Pancreas (tissue), 10 donors: ENCODE results near the gene DYNC1I1. TPM values are rescaled to one million over a fixed set of nuclear protein-coding genes. Genes with fewer than 3 reads are reported as not detected.

Source experiments
- ATAC-seq, 4 donors: fragments of 200-7000 bp; cut with Tn5 transposase; one replicate each; pipeline versions ENCODE4 v1.8.0 to v1.9.1; 2020; ENCODE audit warnings: mild to moderate bottlenecking in 4 of 4, moderate library complexity in 4 of 4
- DNase-seq, 6 donors: peaks; one replicate each; pipeline ENCODE4 v3.0.0-alpha.2; 2020
- FAIRE-seq: peaks from 2 replicates; lab custom pipeline; 2012; peaks lifted over from hg19 to GRCh38; lab: Jason Lieb, UNC
- H3K27ac ChIP-seq, 4 donors: fragments of 200-600 bp; sonication (generic); 1 replicate in 3 of 4; 2 replicates in 1 of 4; pipeline versions ENCODE4 v1.5.0 to v1.8.0; 2020
- H3K27me3 ChIP-seq, 4 donors: fragments of 200-600 bp; one replicate each; pipeline ENCODE4 v1.8.0; 2021
- H3K36me3 ChIP-seq, 3 donors: fragments of 200-600 bp; sonication (generic) in 1 of 3; one replicate each; pipeline versions ENCODE4 v1.5.0 to v1.8.0; 2020 to 2021
- H3K4me1 ChIP-seq, 3 donors: fragments of 200-600 bp; one replicate each; pipeline ENCODE4 v1.8.0; 2021
- H3K4me3 ChIP-seq, 4 donors: fragments of 200-600 bp; sonication (generic) in 2 of 4; one replicate each; pipeline versions ENCODE4 v1.5.0 to v1.8.0; 2020 to 2021
- H3K9me3 ChIP-seq, 4 donors: fragments of 200-600 bp; one replicate each; pipeline ENCODE4 v1.8.0; 2021
- WGBS, 2 donors: extraction: QIAGEN DNeasy Blood & Tissue Kit; methylation state at CpG; one replicate each; pipeline ENCODE4 v1.1.7; 2013; 5-methylcytosine and 5-hydroxymethylcytosine counted together
- intact Hi-C, 3 donors: fragments of 100-400 bp; cut with DNase I; formaldehyde crosslinking; loops; one replicate each; pipeline versions ENCODE4 v1.11.1 to v1.14.2; 2022
- polyA plus RNA-seq, 2 donors: library from polyadenylated mRNA; stranded (reverse); fragments of 200-250 nt; gene quantifications; one replicate each; pipeline ENCODE4 v1.2.3, GENCODE V29; 2013
- total RNA-seq, 6 donors: library from RNA; stranded (reverse); fragmentation: NEBNext Ultra II Directional in 4 of 6; extraction: Animal tissue kit (Norgen Biotek cat#: 25700) in 4 of 6; gene quantifications; one replicate each; pipeline versions ENCODE4 v1.2.1 to v1.2.4, GENCODE V29; 2021 to 2023
- TF ChIP-seq, protein P1 (sequence below), 4 donors: fragments of 200-600 bp; sonication (generic) in 3 of 4; IDR thresholded peaks; one replicate each; pipeline versions ENCODE4 v1.5.0 to v1.8.0; 2021; ENCODE audit warnings: antibody characterized with exemption in 4 of 4
- donor health status: healthy with polysubstance abuse.
- donor health status: DM: no; HTN: no; CAD: no; lungs with moderate emphysema.
- donor health status: DM: no; HTN: no; CAD: no.
- donor health status: control.
- donor health status: control.
- donor health status: Bipolar disorder and iron deficiency.
- donor health status: DM: yes; HTN: yes; CAD: no.
- donor health status: DM: no; HTN: no; CAD: no.
- donor health status: DM: no; HTN: no; CAD: no.
- donor health status: DM: yes; HTN: yes; CAD: no.

Gene DYNC1I1
- total and polyA plus RNA-seq, 8 donors, result 0.71 to 5.5 (median 1.3) TPM

DNA sequence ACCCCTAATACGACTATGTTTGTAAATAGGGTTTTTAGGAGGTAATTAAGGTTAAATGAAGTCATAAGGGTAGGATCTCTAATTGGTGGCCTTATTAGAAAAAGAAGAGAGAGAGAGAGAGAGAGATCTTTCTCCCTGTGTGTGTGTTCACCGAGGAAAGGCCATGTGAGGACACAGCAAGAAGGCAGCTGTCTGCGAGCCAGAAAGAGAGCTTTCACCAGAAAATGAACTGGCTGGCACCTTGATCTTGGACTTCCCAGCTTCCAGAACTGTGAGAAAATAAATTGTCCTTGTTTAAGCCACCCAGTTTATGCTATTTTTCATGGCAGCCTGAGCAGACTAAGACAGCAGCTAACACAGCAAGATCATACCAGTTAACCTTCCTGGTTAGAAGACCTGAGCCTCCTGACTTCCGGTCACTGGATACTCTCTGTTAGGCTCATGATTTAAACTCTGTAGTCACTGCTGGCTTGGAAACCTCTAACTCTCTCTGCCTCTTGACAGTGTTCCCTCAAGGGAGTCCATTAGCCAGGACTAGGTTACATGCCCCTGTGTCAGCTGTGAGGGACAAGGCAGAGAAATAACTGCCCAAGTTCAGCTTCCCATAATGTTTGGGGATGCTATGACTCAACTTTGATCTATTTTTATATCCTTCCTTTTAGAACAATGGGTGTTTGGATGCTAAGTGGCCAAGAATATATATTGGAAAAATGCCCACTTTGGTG, 102.3 kb downstream of the DYNC1I1 start:
- no peak overlapping the region for H3K27ac ChIP-seq
- TF ChIP-seq, protein P1, sequence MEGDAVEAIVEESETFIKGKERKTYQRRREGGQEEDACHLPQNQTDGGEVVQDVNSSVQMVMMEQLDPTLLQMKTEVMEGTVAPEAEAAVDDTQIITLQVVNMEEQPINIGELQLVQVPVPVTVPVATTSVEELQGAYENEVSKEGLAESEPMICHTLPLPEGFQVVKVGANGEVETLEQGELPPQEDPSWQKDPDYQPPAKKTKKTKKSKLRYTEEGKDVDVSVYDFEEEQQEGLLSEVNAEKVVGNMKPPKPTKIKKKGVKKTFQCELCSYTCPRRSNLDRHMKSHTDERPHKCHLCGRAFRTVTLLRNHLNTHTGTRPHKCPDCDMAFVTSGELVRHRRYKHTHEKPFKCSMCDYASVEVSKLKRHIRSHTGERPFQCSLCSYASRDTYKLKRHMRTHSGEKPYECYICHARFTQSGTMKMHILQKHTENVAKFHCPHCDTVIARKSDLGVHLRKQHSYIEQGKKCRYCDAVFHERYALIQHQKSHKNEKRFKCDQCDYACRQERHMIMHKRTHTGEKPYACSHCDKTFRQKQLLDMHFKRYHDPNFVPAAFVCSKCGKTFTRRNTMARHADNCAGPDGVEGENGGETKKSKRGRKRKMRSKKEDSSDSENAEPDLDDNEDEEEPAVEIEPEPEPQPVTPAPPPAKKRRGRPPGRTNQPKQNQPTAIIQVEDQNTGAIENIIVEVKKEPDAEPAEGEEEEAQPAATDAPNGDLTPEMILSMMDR (IDR thresholded peaks at IDR 0.05), result no peak
- no peak for DNase-seq
- intact Hi-C loops, result loop anchor here in 2 of 3 donors (5.0 to 10.0 kb wide), 2 partner anchors 150 to 152 kb away; no protein-coding TSS in a partner anchor
- 74 to 81% methylated on average over 4 of the region's 4 CpGs for WGBS, 2 donors
- no peaks in the 10 kb centered on the region for H3K36me3 ChIP-seq
- FAIRE-seq, result no peak
- H3K4me1 ChIP-seq, result no peaks in the 10 kb centered on the region
- no peak for ATAC-seq
- no peaks in the 10 kb centered on the region for H3K9me3 ChIP-seq
- no peak overlapping the region for H3K4me3 ChIP-seq
- no peaks in the 10 kb centered on the region for H3K27me3 ChIP-seq

DNA sequence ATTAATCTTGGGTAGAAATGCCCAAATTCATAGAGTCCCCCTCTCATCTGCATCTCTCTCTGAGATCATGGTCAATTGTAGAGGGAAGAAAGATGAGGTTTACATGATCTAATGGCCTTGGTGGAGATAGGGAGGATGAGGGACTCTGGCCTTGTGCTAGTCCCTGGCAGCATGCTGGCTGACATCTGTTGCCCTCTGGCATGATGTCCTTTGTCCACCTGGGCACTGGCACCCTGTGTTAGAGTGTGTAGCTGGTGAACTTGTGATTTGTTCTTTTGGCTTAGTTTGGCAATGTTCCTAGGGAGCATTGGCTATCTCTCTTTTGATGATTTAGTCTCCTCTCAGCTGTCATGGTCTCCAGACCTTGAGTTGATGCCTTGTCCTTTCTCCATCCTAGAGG, 103.2 kb downstream of the DYNC1I1 start:
- Histone ChIP-seq H3K4me1 (no peaks in the 10 kb centered on the region), H3K36me3 (no peaks in the 10 kb centered on the region), H3K27me3 (no peaks in the 10 kb centered on the region), H3K9me3 (no peaks in the 10 kb centered on the region), H3K27ac (no peak overlapping the region), H3K4me3 (no peak overlapping the region)
- intact Hi-C loops, result loop anchor here in 1 of 3 donors (10.0 kb wide), 1 partner anchor 151 kb away; no protein-coding TSS in a partner anchor
- ATAC-seq (no peak), DNase-seq (no peak), FAIRE-seq (no peak)
- TF ChIP-seq, protein P1 (IDR thresholded peaks at IDR 0.05), result no peak

DNA sequence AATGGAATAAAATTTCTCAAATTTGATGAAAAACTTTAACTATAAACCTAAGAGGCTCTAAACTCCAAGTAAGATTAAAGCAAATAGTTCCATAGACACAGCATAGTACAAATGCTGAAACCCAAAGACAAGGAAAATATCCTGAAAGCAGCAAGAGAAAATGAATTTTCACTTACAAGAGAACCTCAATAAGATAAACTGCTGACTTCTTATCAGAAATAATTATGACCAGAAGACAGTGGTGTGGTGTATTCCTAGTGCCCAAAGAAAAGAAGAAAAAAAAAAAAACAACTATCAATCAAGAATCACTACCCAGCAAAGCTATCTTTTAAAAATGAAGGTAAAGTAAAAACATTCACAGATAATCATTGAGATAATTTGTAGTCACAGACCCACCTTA, 106.3 kb downstream of the DYNC1I1 start:
- ATAC-seq, result no peak
- no peak for DNase-seq
- FAIRE-seq, result no peak
- Histone ChIP-seq H3K27ac (no peak overlapping the region), H3K36me3 (no peaks in the 10 kb centered on the region), H3K27me3 (no peaks in the 10 kb centered on the region), H3K4me3 (no peak overlapping the region), H3K9me3 (no peaks in the 10 kb centered on the region), H3K4me1 (no peaks in the 10 kb centered on the region)
- intact Hi-C loops, result loop anchor here in 1 of 3 donors (10.0 kb wide), 1 partner anchor 154 kb away; no protein-coding TSS in a partner anchor
- TF ChIP-seq, protein P1 (IDR thresholded peaks at IDR 0.05), result no peak

DNA sequence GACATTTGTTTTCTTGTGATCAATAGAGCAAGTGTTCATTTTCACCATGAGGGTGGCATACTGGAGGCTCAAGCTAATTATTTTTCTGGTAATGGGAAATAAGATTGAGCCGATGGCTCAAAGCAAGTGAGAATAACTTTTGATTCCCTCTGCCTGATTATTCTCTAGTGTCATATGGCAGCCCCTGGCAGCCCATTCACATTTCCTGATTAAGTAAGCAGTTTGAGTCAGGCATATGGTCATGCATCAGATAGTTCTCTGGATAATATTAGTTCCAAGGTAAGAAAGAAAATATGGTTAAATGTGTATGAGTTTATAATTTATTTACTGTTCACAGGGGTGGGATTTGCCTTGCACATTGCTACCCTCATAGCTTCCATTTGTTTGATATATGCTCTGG, 109.2 kb downstream of the DYNC1I1 start:
- Histone ChIP-seq H3K36me3 (no peaks in the 10 kb centered on the region), H3K9me3 (no peaks in the 10 kb centered on the region), H3K4me3 (no peak overlapping the region), H3K4me1 (no peaks in the 10 kb centered on the region), H3K27me3 (no peaks in the 10 kb centered on the region), H3K27ac (no peak overlapping the region)
- intact Hi-C loops, result no loop called here
- ATAC-seq (no peak), DNase-seq (no peak), FAIRE-seq (no peak)
- TF ChIP-seq, protein P1 (IDR thresholded peaks at IDR 0.05), result no peak
- 76 to 85% methylated on average over 1 of the region's 1 CpG for WGBS, 2 donors

DNA sequence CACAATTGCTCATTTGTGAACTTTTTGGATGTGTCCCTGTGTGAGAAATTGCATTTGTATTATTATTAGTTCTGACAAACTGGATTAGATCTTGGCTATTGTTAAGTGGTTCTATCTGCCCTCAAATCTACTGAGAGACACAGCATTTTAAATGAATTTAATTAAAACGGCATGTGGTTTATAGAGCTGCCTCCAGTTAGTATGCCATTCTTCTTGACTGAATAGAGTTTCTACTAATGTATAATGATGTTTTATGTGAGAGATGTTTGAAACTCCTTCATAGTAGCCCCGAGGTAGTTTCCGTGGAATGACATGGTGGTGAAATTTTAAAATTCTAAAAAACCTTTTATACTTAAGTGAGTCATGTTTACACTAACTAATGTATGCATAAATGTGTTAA, 110.9 kb downstream of the DYNC1I1 start:
- ATAC-seq, result no peak
- 78 to 83% methylated on average over 3 of the region's 3 CpGs for WGBS, 2 donors
- Histone ChIP-seq H3K27ac (no peak overlapping the region), H3K4me3 (no peak overlapping the region), H3K27me3 (no peaks in the 10 kb centered on the region), H3K9me3 (no peaks in the 10 kb centered on the region), H3K36me3 (no peaks in the 10 kb centered on the region), H3K4me1 (no peaks in the 10 kb centered on the region)
- DNase-seq, result no peak
- FAIRE-seq, result no peak
- TF ChIP-seq, protein P1 (IDR thresholded peaks at IDR 0.05), result no peak
- intact Hi-C loops, result no loop called here
